Sigmoid colon (tissue), 7 donors: ENCODE data around the gene PTPRD. TPM values are rescaled to one million over a fixed set of nuclear protein-coding genes. Genes with fewer than 3 reads are reported as not detected.

Experiments used
- DNase-seq: peaks from one replicate; pipeline ENCODE4 v3.0.0-alpha.2; 2019
- H3K27ac ChIP-seq, 4 donors: fragments of 200-600 bp; sonication (generic); one replicate each; pipeline ENCODE4 v1.5.1; 2016 to 2019; ENCODE audit warnings: mild to moderate bottlenecking in 1 of 4
- H3K27me3 ChIP-seq, 3 donors: fragments of 200-600 bp; sonication (generic); one replicate each; pipeline ENCODE4 v1.5.1; 2019; ENCODE audit warnings: mild to moderate bottlenecking in 1 of 3
- H3K36me3 ChIP-seq, 4 donors: fragments of 200-600 bp; sonication (generic); one replicate each; pipeline ENCODE4 v1.5.1; 2016 to 2019
- H3K4me1 ChIP-seq, 4 donors: fragments of 200-600 bp; sonication (generic); one replicate each; pipeline ENCODE4 v1.5.1; 2017 to 2019
- H3K4me3 ChIP-seq, 4 donors: fragments of 200-600 bp; sonication (generic); one replicate each; pipeline ENCODE4 v1.5.1; 2017 to 2019; ENCODE audit warnings: mild to moderate bottlenecking in 2 of 4, moderate library complexity in 1 of 4
- H3K9me3 ChIP-seq, 4 donors: fragments of 200-600 bp in 3 of 4; sonication (generic) in 3 of 4; one replicate each; pipeline versions ENCODE4 v1.5.1 to v1.6.1; 2013 to 2019
- EP300 ChIP-seq, 4 donors: sonication (generic); formaldehyde crosslinking; IDR thresholded peaks; one replicate each; pipeline ENCODE4 v1.6.1; 2017; ENCODE audit warnings: antibody characterized with exemption in 4 of 4
- POLR2A ChIP-seq, 2 donors: fragments of 450-650 bp; IDR thresholded peaks; one replicate each; pipeline ENCODE4 v1.6.1; 2016; ENCODE audit warnings: antibody characterized with exemption in 2 of 2, mild to moderate bottlenecking in 2 of 2, moderate library complexity in 2 of 2
- POLR2AphosphoS5 ChIP-seq, 4 donors: sonication (generic); formaldehyde crosslinking; IDR thresholded peaks; one replicate each; pipeline ENCODE4 v1.6.1; 2017; ENCODE audit warnings: antibody characterized with exemption in 4 of 4
- WGBS, 2 donors: extraction: QIAGEN DNeasy Blood & Tissue Kit; methylation state at CpG; one replicate each; pipeline ENCODE4 v1.1.7; 2013; 5-methylcytosine and 5-hydroxymethylcytosine counted together
- intact Hi-C: fragments of 100-400 bp; cut with DNase I; formaldehyde crosslinking; loops from one replicate; pipeline ENCODE4 v1.15.1; 2023
- polyA plus RNA-seq, 3 donors: library from polyadenylated mRNA; stranded (reverse); fragments of 200-250 nt; gene quantifications; one replicate each; pipeline ENCODE4 v1.2.3, GENCODE V29; 2013
- total RNA-seq, 4 donors: library from RNA; depleted of rRNA; stranded (reverse); fragments of >200 nt; gene quantifications; one replicate each; pipeline ENCODE4 v1.1.0, GENCODE V29; 2016
- TF ChIP-seq, protein P1 (sequence below), 4 experiments: fragments of 450-650 bp in 3 of 4; fragments of 200-600 bp in 1 of 4; IDR thresholded peaks; one replicate each; pipeline ENCODE4 v1.5.1; 2016 to 2019; ENCODE audit warnings: antibody characterized with exemption in 4 of 4, mild to moderate bottlenecking in 3 of 4, moderate library complexity in 2 of 4
- donor health status: healthy with polysubstance abuse.
- donor health status: Bipolar disorder and iron deficiency.
- donor health status: healthy.

The PTPRD gene
- total and polyA plus RNA-seq, 7 donors: 1.2 to 18.3 (median 6.3) TPM

DNA sequence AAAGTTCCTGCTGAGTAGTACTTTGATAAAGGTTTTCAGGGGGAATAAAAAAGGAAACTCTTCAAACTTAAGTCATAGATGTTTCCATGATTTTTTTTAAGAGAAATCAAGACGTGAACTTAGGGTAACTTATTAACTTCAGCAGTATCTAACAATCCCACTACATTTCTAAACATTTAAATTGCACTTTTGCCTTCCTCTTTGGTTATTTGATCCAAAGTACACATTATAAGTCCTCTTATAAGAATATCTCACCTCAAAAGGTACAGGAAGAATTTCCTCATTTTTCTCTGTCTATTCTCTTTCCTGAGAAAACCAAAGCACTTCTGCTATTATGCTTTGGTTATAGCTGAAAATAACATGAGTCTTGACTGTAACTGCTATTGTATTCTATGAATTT lies 7.9 kb downstream of the PTPRD start:
- Histone ChIP-seq H3K9me3 (no peaks in the 10 kb centered on the region), H3K4me3 (no peak overlapping the region), H3K27ac (no peak overlapping the region), H3K4me1 (no peaks in the 10 kb centered on the region), H3K36me3 (no peaks in the 10 kb centered on the region), H3K27me3 (no peaks in the 10 kb centered on the region)
- WGBS, 2 donors: 12 to 37% methylated on average over 1 of the region's 1 CpG
- intact Hi-C loops: no loop called here
- TF ChIP-seq, protein P1, sequence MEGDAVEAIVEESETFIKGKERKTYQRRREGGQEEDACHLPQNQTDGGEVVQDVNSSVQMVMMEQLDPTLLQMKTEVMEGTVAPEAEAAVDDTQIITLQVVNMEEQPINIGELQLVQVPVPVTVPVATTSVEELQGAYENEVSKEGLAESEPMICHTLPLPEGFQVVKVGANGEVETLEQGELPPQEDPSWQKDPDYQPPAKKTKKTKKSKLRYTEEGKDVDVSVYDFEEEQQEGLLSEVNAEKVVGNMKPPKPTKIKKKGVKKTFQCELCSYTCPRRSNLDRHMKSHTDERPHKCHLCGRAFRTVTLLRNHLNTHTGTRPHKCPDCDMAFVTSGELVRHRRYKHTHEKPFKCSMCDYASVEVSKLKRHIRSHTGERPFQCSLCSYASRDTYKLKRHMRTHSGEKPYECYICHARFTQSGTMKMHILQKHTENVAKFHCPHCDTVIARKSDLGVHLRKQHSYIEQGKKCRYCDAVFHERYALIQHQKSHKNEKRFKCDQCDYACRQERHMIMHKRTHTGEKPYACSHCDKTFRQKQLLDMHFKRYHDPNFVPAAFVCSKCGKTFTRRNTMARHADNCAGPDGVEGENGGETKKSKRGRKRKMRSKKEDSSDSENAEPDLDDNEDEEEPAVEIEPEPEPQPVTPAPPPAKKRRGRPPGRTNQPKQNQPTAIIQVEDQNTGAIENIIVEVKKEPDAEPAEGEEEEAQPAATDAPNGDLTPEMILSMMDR (IDR thresholded peaks at IDR 0.05): no peak
- no peak for TF ChIP-seq POLR2AphosphoS5 (IDR thresholded peaks at IDR 0.05)
- no peak for TF ChIP-seq EP300 (IDR thresholded peaks at IDR 0.05)
- no peak for TF ChIP-seq POLR2A (IDR thresholded peaks at IDR 0.05)
- DNase-seq: no peak

DNA sequence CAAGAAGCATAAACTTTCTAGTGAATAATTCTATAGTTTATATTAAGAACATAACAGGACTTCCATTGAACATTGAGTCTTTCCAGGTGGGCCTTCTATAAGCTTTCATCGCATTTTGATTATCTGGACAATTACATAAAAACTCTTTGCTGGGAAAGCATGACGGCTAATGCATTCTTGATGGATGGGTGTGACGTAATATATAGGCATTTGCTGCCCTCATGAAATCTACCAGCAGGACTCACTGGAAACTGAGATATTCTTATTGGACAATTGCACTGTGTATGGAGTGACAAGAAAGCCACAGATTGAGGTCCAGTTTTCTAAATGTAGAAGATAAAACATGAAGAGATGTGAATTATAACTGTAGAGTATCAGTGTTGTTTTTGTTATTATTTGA lies 15.0 kb downstream of the PTPRD start:
- Histone ChIP-seq H3K27me3 (no peaks in the 10 kb centered on the region), H3K4me1 (no peaks in the 10 kb centered on the region), H3K27ac (no peak overlapping the region), H3K9me3 (no peaks in the 10 kb centered on the region), H3K36me3 (no peaks in the 10 kb centered on the region), H3K4me3 (no peak overlapping the region)
- DNase-seq: no peak
- 76 to 84% methylated on average over 3 of the region's 3 CpGs for WGBS, 2 donors
- intact Hi-C loops: no loop called here
- TF ChIP-seq, protein P1 (IDR thresholded peaks at IDR 0.05): no peak
- TF ChIP-seq POLR2A (IDR thresholded peaks at IDR 0.05) (no peak), EP300 (IDR thresholded peaks at IDR 0.05) (no peak), POLR2AphosphoS5 (IDR thresholded peaks at IDR 0.05) (no peak)

DNA sequence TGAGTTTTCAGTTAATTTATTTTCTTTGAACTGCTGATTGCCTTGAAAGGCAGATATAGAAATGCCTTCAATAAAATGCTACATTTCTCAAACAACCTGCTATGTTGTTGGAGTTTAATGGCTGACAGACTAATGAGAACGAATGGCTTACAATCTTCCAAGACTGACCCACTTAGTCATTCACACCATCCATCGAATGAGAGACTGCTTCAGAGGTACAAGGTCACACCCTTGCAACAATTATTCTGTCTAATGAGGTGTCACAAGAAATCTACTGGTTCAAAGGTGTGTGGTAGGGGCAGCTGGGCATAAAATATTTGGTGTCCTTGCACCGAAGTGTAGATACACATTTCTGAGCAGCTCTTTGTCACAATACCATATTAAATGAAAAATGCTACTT lies 18.3 kb downstream of the PTPRD start:
- 56 to 65% methylated on average over 3 of the region's 3 CpGs for WGBS, 2 donors
- intact Hi-C loops: no loop called here
- TF ChIP-seq POLR2AphosphoS5 (IDR thresholded peaks at IDR 0.05): no peak
- no peak for TF ChIP-seq POLR2A (IDR thresholded peaks at IDR 0.05)
- TF ChIP-seq, protein P1 (IDR thresholded peaks at IDR 0.05): no peak
- TF ChIP-seq EP300 (IDR thresholded peaks at IDR 0.05): no peak

DNA sequence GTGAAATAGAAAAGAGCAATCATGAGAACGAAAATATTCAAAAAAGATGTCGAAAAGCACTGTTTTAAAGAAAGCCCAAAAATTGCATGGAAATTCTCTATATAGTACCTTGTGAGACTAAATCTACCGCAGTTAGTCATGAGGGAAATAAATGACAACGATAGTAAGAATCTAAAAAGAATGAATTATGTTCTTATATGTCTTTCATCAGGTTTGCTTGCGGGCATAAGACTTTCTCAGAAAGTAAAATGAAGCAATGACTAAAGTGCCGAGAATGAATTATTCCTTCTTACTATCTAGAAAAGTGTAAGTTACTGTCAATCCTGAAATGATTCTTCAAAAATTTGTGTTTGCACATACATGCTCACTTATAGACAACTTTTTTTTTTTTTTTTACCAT lies 26.4 kb downstream of the PTPRD start:
- no peaks in the 10 kb centered on the region for H3K36me3 ChIP-seq
- no peak for TF ChIP-seq POLR2A (IDR thresholded peaks at IDR 0.05)
- no peak overlapping the region for H3K27ac ChIP-seq
- 87 to 91% methylated on average over 6 of the region's 6 CpGs for WGBS, 2 donors
- no peaks in the 10 kb centered on the region for H3K27me3 ChIP-seq
- no peaks in the 10 kb centered on the region for H3K4me1 ChIP-seq
- no peak overlapping the region for H3K4me3 ChIP-seq
- no peak for DNase-seq
- peaks cover 0 to 3% (median 0%) of the 10 kb centered on the region in 4 donors for H3K9me3 ChIP-seq
- intact Hi-C loops: no loop called here

More for the DNA sequence above, 18.3 kb downstream of the PTPRD start:
- no peak for DNase-seq
- no peak overlapping the region for H3K27ac ChIP-seq
- H3K4me3 ChIP-seq: no peak overlapping the region
- no peaks in the 10 kb centered on the region for H3K9me3 ChIP-seq
- no peaks in the 10 kb centered on the region for H3K27me3 ChIP-seq
- H3K4me1 ChIP-seq: no peaks in the 10 kb centered on the region
- H3K36me3 ChIP-seq: no peaks in the 10 kb centered on the region

DNA sequence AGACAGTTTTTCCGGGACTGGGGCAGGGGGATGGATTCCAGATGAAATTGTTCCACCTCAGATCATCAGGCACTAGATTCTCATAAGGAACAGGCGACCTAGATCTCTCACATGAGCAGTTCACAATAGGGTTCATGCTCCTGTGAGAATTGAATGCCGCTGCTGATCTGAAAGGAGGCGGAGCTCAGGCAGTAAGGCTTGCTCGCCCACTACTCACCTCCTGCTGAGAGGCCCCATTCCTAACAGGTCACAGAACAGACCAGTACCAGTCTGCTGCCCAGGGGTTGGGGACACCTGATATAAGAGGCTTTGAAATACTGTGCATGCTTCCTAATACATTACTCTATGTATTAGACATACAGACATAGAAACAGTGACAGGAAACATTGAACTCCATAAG lies 41.1 kb downstream of the PTPRD start:
- H3K4me3 ChIP-seq: no peak overlapping the region
- no peak for DNase-seq
- no peaks in the 10 kb centered on the region for H3K9me3 ChIP-seq
- 78 to 84% methylated on average over 5 of the region's 5 CpGs for WGBS, 2 donors
- no peaks in the 10 kb centered on the region for H3K27me3 ChIP-seq
- no peak overlapping the region for H3K27ac ChIP-seq
- H3K4me1 ChIP-seq: no peaks in the 10 kb centered on the region
- TF ChIP-seq, protein P1 (IDR thresholded peaks at IDR 0.05): no peak
- TF ChIP-seq EP300 (IDR thresholded peaks at IDR 0.05): no peak
- TF ChIP-seq POLR2A (IDR thresholded peaks at IDR 0.05): no peak
- no peak for TF ChIP-seq POLR2AphosphoS5 (IDR thresholded peaks at IDR 0.05)
- intact Hi-C loops: no loop called here
- H3K36me3 ChIP-seq: no peaks in the 10 kb centered on the region
